Measurements from ENCODE around the gene CEP85L.

The CEP85L gene

DNA sequence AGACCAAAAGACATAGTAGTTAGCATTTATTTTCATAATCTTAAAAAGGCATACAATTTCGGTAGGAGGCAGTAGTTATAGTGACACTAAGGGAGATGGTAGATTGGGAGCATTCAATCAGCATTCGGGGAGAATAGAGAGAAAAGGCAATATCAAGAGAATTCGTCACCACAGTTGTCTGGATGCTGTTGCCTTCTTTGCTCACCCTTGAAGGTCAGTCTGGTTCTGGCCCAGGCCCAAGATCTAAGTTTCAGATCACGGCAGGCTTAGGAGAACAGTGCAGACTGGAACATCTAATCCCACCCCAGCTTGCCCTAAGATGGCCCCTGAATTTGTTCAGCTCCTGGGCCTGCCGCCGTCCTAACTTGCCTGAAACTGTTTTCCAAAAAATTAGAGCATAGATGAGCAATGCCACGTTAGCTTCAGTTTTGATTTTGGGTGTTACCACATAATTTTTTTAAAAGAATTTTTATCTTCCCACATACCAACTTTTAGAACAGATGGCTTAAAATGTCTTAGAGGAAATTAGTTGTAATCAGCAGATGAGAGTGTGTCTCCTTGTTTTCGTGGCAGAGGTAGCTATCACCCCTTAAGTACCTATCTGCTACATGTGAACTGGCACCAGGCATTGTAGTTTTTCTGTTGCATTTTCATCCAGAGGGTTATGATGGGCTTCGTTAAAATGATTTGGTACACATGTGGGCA, 8.3 kb upstream of the CEP85L start:
- no peak for DNase-seq

DNA sequence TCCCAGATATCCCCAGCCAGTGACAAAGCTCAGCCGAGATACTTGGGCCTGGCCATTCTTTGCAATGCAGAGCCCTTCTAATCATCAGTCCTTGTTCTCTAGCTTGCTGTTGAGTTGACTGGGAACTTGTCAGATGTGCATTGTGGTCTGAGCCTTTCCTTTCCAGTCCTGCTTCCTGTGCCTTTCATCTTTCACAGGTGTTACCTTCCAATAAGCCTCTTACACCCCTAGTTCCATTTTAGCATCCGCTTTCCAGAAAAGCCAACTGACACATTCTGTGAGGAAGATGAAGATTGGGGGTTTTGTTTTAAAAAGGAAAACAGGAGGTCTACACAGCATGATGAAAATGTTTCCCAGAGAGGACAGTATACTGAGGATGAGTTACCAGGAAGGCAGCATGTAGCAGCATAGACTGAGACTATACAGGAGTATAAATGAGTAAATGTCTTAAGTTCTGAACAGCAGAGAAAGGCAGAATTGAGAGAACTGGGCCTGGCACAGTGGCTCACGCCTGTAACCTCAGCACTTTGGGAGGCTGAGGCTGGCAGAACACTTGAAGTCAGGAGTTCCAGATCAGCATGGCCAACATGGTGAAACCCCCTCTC, 5.6 kb upstream of the CEP85L start:
- DNase-seq = no peak

DNA sequence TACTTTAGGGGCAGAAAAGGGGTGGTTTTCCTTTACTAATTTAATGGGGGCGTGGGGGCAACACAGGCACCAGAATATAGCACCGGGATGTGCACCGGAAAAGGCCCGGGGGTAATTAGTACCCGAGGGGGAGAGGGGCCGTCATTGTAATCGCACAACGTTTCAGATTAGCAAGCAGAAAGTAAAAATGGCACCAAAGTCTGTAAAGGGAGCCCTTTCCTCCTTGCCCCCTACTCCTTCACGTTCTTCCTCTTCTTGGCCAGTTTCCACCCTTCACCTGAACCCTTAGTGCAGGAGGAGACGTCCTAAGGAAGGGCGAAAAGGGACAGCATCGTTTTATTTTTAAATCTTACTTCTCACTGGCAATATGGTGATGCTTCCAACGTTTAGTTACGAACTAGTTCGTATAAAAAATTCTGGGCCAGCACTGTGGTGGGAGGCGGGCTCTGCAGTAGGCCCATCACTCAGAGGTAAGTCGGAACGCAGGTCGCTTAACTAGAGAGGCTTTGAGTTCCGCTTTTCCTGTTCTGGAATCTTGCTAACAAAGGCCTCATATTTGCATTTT, 742 bp upstream of the CEP85L start:
- no peak for DNase-seq

- peak; percentile 50 for DNase-seq
Observed at GRCh38 chr6:118650582-118651281, 659 bp downstream of the CEP85L start.

- DNase-seq = no peak
Observed at GRCh38 chr6:118649918-118650581, 1.3 kb downstream of the CEP85L start.

- DNase-seq = no peak
Observed at GRCh38 chr6:118648866-118649554, 2.4 kb downstream of the CEP85L start.

- DNase-seq = no peak
Observed at GRCh38 chr6:118646977-118647376, 4.4 kb downstream of the CEP85L start.

DNA sequence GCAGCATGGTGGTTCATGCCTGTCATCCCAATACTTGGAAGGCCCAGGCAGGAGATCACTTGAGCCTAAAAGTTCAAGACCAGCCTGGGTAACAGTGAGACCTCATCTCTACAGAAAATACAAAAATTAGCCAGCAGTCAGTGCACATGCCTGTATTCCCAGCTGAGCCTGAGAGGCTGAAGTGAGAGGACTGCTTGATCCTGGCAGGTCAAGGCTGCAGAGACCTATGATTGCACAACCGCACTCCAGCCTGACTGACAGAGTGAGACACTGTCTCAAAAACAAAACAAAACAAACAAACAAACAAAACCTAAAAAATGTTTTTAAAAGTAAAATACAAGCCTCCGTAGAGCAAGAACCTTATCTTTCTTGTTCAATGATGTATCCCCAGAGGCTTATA, 6.0 kb downstream of the CEP85L start:
- no peak for DNase-seq

DNA sequence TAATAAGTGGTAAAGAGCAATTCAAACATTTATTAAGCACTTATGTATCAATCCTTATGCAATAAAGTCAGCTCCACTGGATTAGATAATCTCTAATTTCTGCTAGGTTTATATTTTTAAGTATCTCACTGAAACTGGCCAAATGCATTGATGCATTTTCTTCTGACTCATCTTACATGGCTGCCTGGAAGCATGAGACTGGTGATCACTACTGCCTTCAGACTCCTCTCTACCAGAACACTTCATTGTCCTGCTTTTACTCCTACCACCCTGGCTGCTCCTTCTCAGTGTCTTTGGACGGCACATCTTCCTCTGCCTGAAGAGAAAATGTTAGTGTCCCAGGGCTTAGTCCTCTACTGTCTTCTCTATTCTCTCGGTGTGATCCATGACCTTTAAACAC, 7.4 kb downstream of the CEP85L start:
- DNase-seq = no peak

DNA sequence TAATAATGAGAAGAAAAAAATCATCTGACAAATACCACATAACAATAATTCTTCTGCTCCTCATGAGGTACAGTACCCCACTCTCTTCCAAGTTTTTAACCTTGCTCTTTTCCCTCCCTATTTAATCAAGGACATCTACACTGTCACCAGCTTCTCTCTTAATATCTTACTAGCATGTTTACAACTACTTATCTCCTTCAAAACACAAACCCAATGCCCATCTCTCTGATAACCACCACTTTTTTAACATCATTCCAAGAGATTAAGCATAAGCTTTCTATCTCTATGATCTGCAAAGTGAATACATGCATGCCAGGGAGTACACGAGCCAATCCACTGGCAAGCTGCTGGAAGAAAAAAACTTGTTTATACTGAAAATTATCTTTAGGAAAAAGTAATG, 10.3 kb downstream of the CEP85L start:
- no peak for DNase-seq

DNA sequence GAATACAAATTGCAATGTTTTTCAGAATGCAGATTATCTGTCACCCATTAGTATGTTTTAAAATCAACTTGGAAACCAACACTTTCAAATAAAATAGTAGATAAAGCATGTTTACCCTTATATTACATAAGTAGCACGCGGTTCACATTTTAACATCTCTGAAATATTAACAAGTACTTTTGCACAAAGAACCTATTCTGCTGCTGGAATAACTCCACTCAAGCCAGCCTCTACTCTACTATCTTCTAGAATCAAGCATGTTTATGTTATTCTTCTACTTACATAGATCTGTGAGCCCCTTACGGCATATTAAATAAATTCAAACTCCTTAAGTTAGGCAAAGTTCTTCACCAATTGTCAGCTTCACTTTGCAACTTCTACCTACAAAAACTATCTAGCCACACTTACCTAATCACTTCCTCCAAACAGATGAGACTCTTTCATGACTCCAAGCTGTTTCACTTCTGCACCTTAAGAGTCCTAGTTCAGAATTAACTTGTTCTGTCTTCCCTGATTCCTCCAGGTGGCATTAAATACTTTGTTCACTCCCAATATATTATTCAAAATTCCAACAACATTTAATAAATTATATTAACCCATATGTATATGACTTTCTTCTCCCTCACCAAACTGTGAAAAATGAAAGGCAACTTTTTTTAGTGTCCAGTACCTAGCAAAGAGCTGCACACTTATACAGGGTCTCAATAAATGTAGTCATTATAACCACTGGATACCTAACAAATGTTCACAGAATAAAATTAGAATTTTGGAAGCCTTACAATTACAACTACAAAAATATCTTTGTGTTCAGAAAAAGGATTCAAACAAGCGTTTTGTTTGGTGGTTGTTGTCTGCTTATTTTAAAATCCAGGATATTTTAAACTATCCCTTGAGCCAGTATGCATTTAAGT, 12.1 kb downstream of the CEP85L start:
- no peak for DNase-seq

DNA sequence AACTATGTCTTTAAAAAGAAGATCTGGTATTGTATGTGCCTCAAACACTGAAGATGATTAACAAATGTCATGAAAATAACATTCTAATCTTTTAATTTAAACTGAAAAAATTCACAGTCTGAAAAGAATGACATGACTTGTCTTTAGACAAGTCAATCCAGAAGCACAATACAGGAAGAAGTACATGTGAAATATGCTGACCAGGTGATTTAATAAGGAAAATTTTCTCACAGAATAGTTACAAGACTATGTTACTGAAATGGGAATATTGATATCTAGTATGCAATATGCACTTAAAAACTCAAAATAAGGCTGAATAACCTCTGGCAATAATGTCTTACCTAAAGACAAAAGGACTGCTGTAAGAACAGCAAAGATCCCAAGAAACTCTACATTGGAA, 13.1 kb downstream of the CEP85L start:
- no peak for DNase-seq

GRCh38 chr6:118635909-118636735, 15.3 kb downstream of the CEP85L start:
- DNase-seq = no peak

DNA sequence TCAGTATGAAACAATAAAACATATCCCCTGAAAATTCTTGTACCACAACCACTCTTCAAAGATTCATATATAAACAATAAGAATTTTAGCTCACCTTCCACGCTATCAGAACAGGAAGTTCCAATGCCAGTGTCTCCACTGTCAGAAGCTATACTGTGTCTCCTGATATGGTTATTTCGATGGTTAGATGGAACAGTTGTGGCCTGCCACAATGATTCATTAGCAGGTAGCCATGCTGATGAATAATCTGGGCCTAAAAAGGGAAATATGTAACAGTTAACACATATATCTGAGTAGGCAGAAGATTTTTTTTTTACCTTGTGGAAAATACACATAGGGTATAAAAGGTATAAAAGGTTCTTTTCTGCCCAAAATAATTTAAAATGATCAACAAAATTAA, 19.0 kb downstream of the CEP85L start:
- DNase-seq = no peak

DNA sequence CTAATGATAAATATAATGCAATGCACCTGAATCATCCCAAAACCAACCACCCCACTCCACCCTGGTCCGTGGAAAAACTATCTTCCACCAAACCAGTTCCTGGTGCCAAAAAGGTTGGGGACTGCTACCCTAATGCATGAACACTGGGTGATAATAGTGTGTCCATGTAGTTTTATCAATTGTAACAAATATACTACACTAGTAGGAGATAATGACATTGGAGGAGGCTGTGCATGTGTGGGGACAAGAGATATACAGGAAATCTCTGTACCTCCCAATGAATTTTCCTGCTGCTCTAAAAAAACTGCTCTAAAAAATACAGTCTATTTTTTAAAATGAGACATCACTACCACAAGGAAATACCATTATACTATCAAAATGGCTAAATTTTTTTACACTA, 20.5 kb downstream of the CEP85L start:
- no peak for DNase-seq

- DNase-seq = no peak
Observed at GRCh38 chr6:118630067-118630466, 21.3 kb downstream of the CEP85L start.

- no peak for DNase-seq
Observed at GRCh38 chr6:118627724-118628123, 23.7 kb downstream of the CEP85L start.

DNA sequence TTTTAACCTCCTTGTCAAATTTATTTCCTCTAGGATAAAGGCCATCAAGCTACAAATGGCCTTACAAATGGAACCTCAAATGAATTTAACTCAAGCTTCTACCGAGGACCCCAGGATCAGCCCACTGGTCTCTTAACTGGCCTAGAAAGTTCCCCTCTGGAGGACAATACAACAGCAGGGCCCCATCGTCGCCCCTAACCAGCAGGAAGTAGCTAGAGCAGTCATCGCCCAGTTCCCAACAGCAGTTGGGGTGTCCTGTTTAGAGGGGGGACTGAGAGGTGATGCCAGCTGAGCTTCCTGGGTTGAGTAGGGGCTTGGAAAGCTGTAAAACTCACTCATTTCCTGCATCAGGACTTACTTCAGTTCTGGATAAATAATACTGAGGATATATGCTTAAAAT, 25.6 kb downstream of the CEP85L start:
- no peak for DNase-seq

- DNase-seq = no peak
Observed at GRCh38 chr6:118621799-118622470, 29.5 kb downstream of the CEP85L start.

GRCh38 chr6:118620202-118620601, 31.2 kb downstream of the CEP85L start:
- no peak for DNase-seq
